Measurements from ENCODE around the gene AARSD1. TPM values are rescaled to one million over a fixed set of nuclear protein-coding genes. Genes with fewer than 3 reads are reported as not detected.
A peak's percentile ranks its signal among the peaks of the same experiment; 100 is the strongest.

The AARSD1 gene
- total RNA-seq, 1 donor from 2014 or later: 60.0 TPM

DNA sequence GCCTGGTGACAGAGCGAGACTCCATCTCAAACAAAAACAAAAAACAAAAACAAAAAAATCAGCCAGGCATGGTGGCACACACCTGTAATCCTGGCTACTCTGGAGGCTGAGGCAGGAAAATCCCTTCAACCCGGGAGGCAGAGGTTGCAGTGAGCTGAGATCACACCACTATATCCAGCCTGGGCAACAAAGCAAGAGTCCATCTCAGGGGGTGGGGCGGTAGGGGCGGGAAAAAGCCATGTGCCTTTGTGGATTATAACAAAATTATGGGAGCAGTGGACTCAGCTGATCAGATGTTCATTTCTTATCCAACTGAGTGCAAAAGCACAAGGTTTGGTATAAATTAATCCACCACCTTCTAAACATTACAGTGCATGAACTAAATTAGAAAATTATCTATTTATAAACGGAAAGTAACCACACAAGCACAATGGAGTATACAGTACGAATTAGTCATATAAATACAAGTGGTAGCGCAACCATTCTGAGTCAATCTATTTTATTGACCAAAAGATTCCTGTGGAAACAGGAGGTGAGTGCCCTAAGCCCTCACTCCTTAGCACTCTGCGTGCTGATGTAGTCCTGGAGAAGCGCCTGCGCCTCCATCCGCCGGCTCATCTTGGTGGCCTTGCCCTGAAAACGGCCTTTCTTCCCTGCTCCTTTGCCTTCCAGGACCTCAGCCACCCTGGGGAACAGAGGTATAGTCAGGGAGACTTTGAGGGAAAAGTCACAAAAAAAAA is 14.0 kb downstream of the AARSD1 start:
- H3K4me3 Mint-ChIP-seq: no peak overlapping the region
- H3K27ac Mint-ChIP-seq: no peak overlapping the region
- DNase-seq (ENCODE audit: extremely low spot score, unreplicated experiment): no peak
- no peaks in the 10 kb centered on the region for H3K4me1 Mint-ChIP-seq (ENCODE audit: unreplicated experiment)
- H3K27me3 Mint-ChIP-seq: no peaks in the 10 kb centered on the region
- no peaks in the 10 kb centered on the region for H3K9me3 Mint-ChIP-seq
- TF ChIP-seq, protein P1, sequence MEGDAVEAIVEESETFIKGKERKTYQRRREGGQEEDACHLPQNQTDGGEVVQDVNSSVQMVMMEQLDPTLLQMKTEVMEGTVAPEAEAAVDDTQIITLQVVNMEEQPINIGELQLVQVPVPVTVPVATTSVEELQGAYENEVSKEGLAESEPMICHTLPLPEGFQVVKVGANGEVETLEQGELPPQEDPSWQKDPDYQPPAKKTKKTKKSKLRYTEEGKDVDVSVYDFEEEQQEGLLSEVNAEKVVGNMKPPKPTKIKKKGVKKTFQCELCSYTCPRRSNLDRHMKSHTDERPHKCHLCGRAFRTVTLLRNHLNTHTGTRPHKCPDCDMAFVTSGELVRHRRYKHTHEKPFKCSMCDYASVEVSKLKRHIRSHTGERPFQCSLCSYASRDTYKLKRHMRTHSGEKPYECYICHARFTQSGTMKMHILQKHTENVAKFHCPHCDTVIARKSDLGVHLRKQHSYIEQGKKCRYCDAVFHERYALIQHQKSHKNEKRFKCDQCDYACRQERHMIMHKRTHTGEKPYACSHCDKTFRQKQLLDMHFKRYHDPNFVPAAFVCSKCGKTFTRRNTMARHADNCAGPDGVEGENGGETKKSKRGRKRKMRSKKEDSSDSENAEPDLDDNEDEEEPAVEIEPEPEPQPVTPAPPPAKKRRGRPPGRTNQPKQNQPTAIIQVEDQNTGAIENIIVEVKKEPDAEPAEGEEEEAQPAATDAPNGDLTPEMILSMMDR (conservative IDR thresholded peaks at IDR 0.05): no peak
- H3K36me3 Mint-ChIP-seq: peaks cover 23% of the 10 kb centered on the region

- Mint-ChIP-seq H3K27ac (peak overlapping the region; percentile 12), H3K27me3 (no peaks in the 10 kb centered on the region), H3K4me3 (no peak overlapping the region), H3K36me3 (peaks cover 9% of the 10 kb centered on the region), H3K9me3 (no peaks in the 10 kb centered on the region), H3K4me1 (ENCODE audit: unreplicated experiment) (no peaks in the 10 kb centered on the region)
- no peak for DNase-seq (ENCODE audit: extremely low spot score, unreplicated experiment)
- TF ChIP-seq, protein P1 (conservative IDR thresholded peaks at IDR 0.05): no peak
These were observed 17.4 kb downstream of the AARSD1 start for GRCh38 chr17:42946812-42947211.

DNA sequence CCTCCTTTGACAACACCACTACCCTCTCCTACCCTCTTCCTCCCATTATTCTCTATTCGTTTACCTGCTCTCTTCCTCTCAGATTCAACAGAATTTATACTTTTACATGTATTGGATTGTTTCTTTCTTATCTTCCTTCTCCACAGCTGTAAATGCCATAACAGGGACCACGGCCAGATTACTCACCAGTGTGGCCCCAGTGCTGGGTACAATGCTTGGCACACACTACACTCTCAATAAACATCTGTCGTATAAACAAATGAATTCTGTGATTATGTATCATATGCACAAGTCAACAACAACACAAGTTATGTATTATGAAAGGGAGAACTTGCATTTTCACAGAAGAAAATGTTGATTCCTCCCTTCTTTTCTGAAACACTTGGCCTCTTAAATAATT is 20.0 kb downstream of the AARSD1 start:
- TF ChIP-seq, protein P1 (conservative IDR thresholded peaks at IDR 0.05): no peak
- Mint-ChIP-seq H3K36me3 (peaks cover 1% of the 10 kb centered on the region), H3K27ac (no peak overlapping the region)

DNA sequence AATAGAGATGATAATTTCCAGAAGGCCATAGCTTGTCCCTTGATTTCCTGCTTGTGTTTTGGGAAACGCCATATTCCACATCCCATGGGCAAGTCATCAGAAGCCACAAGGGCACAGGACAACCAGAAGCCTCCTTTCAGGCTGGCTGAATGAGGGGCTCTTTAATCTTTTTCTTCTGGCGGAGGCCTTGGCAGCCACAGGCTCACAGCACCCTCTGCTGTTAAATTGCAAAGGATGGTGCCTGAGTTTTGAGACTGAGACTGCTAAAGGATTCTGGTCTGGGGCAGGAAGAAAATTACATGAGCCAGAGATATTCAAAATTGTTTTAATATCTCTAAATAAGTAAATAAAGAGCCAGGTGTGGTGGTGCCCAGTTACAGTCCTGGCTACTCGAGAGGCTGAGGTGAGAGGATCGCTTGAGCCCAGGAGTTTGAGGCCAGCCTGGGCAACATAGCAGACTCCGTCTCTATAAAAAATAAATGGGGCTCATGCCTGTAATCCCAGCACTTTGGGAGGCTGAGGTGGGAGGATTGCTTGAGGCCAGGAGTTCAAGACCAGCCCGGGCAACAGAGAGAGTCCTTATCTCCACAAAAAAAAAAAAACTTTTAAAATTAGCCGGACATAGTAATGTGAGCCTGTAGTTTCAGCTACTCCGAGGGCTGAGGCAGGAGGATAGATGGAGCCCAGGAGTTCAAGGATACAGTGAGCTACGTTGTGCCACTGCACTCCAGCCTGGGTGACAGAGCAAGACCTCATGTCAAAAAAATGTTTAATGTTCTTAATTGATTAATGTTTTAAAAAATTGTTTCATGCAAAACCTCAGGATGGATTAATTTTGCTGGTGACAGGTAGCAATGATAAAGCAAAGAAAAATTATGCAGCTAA is 26.3 kb downstream of the AARSD1 start:
- H3K4me3 Mint-ChIP-seq: no peak overlapping the region
- H3K9me3 Mint-ChIP-seq: no peaks in the 10 kb centered on the region
- no peaks in the 10 kb centered on the region for H3K4me1 Mint-ChIP-seq (ENCODE audit: unreplicated experiment)
- H3K36me3 Mint-ChIP-seq: no peaks in the 10 kb centered on the region
- peaks cover 24% of the 10 kb centered on the region for H3K27me3 Mint-ChIP-seq
- no peak for DNase-seq (ENCODE audit: extremely low spot score, unreplicated experiment)
- TF ChIP-seq, protein P1 (conservative IDR thresholded peaks at IDR 0.05): peak; percentile 79
- no peak overlapping the region for H3K27ac Mint-ChIP-seq

More for the DNA sequence above, 20.0 kb downstream of the AARSD1 start:
- peaks cover 4% of the 10 kb centered on the region for H3K27me3 Mint-ChIP-seq
- no peak for DNase-seq (ENCODE audit: extremely low spot score, unreplicated experiment)
- no peak overlapping the region for H3K4me3 Mint-ChIP-seq
- H3K4me1 Mint-ChIP-seq (ENCODE audit: unreplicated experiment): no peaks in the 10 kb centered on the region
- no peaks in the 10 kb centered on the region for H3K9me3 Mint-ChIP-seq

DNA sequence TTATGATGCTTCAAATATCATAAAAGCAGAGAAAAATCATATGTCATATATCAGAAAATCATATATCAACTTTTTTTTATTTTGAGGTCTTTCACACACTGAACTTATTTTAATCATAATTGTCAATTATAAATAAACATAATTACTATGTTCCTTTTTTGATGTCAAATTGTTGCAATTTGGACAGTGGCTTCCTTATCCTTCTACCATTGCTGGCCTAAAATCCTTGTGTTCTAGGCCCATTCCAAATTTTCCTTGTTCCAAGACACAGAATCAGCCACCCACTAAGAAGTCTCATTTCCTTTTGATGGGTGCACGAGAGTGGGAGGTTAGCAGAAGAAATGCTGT is 34.8 kb downstream of the AARSD1 start:
- TF ChIP-seq, protein P1 (conservative IDR thresholded peaks at IDR 0.05): peak; percentile 5
- no peaks in the 10 kb centered on the region for H3K9me3 Mint-ChIP-seq
- DNase-seq (ENCODE audit: extremely low spot score, unreplicated experiment): no peak
- H3K27me3 Mint-ChIP-seq: peaks cover 9% of the 10 kb centered on the region
- no peaks in the 10 kb centered on the region for H3K4me1 Mint-ChIP-seq (ENCODE audit: unreplicated experiment)
- no peak overlapping the region for H3K4me3 Mint-ChIP-seq
- no peak overlapping the region for H3K27ac Mint-ChIP-seq
- H3K36me3 Mint-ChIP-seq: no peaks in the 10 kb centered on the region

All from type B pancreatic cell (in vitro differentiated cells).